Inflammatory macrophage treated with lipopolysaccharide for 4 hours (primary cell): ENCODE data around the gene DSC3.

Experiments used
- DNase-seq: peaks from one replicate; pipeline ENCODE4 v3.0.0-alpha.2; 2020

The DSC3 gene

GRCh38 chr18:31042406-31043181, at the start of gene DSC3:
DSC3 (minus strand) TSS chr18:31042742; CDS start chr18:31042660, 82 bp downstream.
- peak; percentile 1 for DNase-seq

GRCh38 chr18:31091350-31091749, 48.8 kb upstream of the DSC3 start:
- no peak for DNase-seq

GRCh38 chr18:31088532-31088931, 46.0 kb upstream of the DSC3 start:
- no peak for DNase-seq

- peak; percentile 36 for DNase-seq
Measured at GRCh38 chr18:31079973-31080372, 37.4 kb upstream of the DSC3 start.

GRCh38 chr18:31077878-31078277, 35.3 kb upstream of the DSC3 start:
- peak; percentile 56 for DNase-seq

- DNase-seq, result no peak
Measured at GRCh38 chr18:31072175-31072574, 29.6 kb upstream of the DSC3 start.

GRCh38 chr18:31070206-31070605, 27.7 kb upstream of the DSC3 start:
- no peak for DNase-seq

- DNase-seq, result no peak
Measured at GRCh38 chr18:31066266-31066665, 23.7 kb upstream of the DSC3 start.

- DNase-seq, result no peak
Measured at GRCh38 chr18:31065036-31065773, 22.7 kb upstream of the DSC3 start.

- no peak for DNase-seq
Measured at GRCh38 chr18:31064130-31064529, 21.6 kb upstream of the DSC3 start.

- DNase-seq, result no peak
Measured at GRCh38 chr18:31061945-31062344, 19.4 kb upstream of the DSC3 start.

GRCh38 chr18:31058897-31059296, 16.4 kb upstream of the DSC3 start:
- no peak for DNase-seq

GRCh38 chr18:31057917-31058316, 15.4 kb upstream of the DSC3 start:
- no peak for DNase-seq

GRCh38 chr18:31057051-31057450, 14.5 kb upstream of the DSC3 start:
- DNase-seq, result no peak

- DNase-seq, result no peak
Measured at GRCh38 chr18:31056296-31056695, 13.8 kb upstream of the DSC3 start.

GRCh38 chr18:31050635-31051034, 8.1 kb upstream of the DSC3 start:
- DNase-seq, result no peak

- DNase-seq, result no peak
Measured at GRCh38 chr18:31049189-31049588, 6.6 kb upstream of the DSC3 start.

GRCh38 chr18:31048216-31048615, 5.7 kb upstream of the DSC3 start:
- DNase-seq, result no peak

- no peak for DNase-seq
Measured at GRCh38 chr18:31046916-31047315, 4.4 kb upstream of the DSC3 start.

GRCh38 chr18:31045599-31045998, 3.1 kb upstream of the DSC3 start:
- no peak for DNase-seq

GRCh38 chr18:31044926-31045325, 2.4 kb upstream of the DSC3 start:
- no peak for DNase-seq

GRCh38 chr18:31043709-31044108, 1.2 kb upstream of the DSC3 start:
- DNase-seq, result no peak

GRCh38 chr18:31042084-31042405, 497 bp downstream of the DSC3 start:
- no peak for DNase-seq

GRCh38 chr18:31041271-31042083, 1.1 kb downstream of the DSC3 start:
- no peak for DNase-seq
